GM21528 (cell line): ENCODE measurements around the gene KCNJ9.
"Not testable (repeated sequence)": the region's sequence is repeated elsewhere in the genome, so short reads cannot be mapped to it uniquely, and the experiment has no call there.

Source experiments
- ATAC-seq: cut with Tn5 transposase; IDR thresholded peaks from one replicate; pipeline ENCODE4 v1.9.1; 2021; ENCODE audit warnings: mild to moderate bottlenecking, moderate library complexity; ENCODE audit not compliant: unreplicated experiment, low FRiP score

KCNJ9 gene

DNA sequence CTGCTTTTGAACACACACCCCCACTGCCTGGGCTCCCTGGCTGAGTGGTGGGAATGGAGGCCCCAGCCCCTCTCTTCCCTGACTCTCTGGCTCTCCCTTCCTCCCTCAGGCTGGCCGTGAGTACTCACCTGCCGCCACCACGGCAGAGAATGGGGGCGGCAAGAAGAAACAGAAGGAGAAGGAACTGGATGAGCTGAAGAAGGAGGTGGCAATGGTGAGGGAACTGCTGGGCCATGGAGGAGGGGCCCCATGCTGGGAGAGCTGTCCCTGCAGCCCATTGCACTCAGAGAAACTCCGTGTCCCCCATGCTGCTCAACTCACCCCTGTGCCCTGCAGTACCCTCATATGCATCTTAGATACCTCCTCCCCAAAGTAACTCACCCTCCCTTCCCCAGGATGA, 39.5 kb downstream of the KCNJ9 start:
- ATAC-seq: no peak

DNA sequence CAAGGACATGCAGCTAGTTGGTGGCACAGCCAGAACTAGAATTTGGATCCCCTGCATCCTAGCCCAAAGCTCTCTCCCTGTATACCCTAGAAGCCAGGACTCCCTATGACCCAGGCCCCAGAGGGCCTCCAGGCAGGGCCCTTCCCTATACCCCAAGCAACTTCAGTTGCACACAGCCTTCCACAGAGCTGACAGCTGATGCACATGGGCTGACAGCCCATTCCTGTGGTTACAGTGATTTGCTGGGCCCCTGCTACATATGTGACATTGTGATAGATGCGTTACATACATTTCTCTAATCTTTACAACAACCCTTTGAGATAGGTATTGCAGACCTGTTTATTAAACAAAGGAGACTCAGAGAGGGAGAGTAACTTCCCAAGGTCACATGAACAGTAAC, 40.0 kb downstream of the KCNJ9 start:
- ATAC-seq: no peak

DNA sequence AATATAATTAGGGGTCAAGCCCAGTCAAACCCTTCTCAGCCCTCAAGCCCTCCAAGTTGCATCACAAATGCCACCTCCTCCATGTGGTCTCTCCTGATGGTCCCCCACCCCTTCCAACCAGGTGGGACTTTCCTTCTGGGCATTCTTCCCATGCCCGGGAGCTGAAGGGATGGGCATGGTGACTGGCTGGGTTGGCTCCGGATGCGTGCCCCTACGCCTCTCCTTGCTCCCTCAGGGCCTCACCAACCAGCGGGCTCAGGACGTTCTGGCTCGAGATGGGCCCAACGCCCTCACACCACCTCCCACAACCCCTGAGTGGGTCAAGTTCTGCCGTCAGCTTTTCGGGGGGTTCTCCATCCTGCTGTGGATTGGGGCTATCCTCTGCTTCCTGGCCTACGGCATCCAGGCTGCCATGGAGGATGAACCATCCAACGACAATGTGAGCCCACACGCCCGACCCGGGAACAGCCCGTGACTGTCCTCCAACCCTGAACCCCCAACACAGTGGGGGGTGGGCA, 41.7 kb downstream of the KCNJ9 start:
- ATAC-seq: no peak

DNA sequence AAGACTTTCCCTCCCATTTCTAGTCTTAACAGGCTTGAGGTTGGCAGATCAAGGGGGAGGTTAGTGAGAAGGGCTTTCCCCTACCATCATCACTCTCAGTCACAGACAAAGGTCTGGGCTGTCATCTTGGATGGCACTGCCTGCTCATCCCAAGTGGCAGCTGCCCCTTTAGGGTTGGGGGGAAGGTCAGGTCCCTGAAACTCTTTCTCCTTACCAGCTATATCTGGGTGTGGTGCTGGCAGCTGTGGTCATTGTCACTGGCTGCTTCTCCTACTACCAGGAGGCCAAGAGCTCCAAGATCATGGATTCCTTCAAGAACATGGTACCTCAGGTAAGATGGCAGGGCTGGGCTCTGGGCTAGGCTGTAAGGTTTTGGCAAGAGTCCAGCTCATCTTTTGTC, 42.4 kb downstream of the KCNJ9 start:
- ATAC-seq: no peak

DNA sequence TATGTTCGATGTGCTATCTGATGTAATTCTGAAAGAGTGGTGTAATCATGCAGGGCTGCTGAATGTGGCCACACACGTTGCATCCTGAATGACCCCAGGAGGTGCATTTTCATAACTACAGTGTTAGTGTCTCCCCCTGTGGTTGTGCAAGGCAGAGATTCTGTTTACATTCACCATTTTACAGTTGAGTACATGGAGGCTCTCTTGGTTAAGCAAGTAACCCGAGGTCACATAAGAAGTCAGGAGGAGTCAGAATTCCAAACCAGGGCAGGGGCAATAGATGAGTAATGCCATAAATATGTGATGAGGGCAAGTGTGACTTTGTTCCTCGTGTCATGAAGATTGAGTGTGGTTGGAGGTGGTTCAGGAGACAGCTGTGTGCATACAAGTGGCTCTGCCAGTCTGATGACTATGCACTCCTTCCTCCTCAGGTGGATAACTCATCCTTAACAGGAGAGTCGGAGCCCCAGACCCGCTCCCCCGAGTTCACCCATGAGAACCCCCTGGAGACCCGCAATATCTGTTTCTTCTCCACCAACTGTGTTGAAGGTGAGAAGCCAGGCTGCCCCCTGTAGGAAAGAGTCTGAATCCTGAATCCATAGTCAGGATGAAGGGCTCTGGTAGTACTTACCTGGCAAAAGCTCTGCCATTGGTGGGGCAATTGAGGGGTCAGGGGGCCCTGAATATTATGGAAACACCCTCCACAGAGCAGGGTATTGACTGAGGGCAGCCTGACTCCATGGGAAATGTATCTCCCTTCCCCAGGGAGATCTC, 43.6 kb downstream of the KCNJ9 start:
- ATAC-seq: no peak

DNA sequence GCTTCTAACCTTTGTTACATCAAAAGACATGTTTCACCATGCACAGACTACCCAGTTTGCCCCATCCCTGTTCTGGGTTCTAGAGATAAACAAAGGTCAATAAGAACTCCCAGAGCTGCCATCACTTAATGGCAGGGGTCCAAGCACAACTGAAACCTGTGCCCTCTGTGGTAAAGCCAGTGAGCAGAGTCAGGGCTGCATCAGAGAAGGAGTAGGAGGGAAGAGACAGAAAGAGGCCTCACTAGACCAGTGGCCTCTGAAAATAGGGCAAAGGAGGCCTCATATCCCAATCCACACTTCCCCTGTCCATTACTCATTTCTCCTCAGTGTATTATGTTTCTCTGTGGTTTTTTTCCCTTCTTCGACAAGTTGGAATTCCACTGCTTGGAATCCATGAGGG, 44.4 kb downstream of the KCNJ9 start:
- no peak for ATAC-seq

DNA sequence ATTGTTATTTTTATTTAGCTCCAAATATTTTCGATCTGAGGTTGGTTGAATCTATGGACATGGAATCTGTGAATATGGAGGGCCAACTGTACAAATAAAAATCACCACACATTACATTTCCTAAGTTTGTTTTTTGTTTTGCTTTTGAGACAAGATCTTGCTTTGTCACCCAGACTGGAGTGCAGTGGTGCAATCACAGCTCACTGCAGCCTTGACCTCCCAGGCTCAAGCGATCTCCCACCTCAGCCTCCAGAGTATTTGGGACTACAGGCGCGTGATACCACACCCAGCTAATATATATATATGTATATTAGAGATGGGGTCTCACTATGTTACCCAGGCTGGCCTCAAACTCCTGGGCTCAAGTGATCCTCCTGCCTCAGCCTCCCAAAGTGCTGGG, 45.0 kb downstream of the KCNJ9 start:
- ATAC-seq: not testable (repeated sequence)

DNA sequence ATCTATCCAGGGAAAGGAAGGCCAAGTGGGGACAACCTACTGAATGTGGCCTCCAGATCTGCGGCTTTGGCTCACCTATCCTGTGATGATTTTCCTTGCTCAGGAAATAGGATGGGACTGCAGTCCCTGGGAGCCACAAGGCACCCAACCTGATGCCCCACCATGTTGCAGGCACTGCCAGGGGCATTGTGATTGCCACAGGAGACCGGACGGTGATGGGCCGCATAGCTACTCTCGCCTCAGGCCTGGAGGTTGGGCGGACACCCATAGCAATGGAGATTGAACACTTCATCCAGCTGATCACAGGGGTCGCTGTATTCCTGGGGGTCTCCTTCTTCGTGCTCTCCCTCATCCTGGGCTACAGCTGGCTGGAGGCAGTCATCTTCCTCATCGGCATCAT, 46.0 kb downstream of the KCNJ9 start:
- no peak for ATAC-seq

DNA sequence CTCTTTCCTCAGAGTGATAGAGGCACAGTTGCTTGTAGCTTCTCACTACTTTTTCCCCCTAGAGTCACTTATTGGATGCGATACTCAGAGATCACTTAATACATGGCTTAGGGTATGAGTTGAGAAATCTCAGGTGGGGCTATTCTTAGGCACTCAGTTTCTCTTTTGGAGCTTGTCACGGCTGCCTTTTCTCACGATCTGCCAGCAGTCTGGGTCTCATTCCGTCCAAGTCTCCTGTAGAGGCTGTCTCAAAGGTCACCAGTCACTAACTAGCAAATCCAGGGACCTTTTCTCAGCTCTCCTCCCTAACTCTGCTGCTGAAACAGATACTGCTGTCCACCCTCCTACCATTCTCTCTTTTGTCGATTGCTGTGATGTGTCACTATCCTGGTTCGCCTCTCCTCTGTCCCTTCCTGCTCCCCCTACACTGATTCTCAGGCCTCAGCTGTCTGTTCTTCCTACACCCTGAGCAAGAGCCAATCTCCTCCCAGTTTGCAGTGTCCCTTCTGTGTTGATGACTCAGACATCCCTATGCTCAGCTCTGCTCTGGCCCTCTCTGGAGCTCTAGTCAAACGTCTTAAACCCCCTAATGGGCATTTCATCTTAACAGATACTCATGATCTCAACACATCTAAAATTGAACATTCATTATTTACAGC, 46.7 kb downstream of the KCNJ9 start:
- no peak for ATAC-seq

DNA sequence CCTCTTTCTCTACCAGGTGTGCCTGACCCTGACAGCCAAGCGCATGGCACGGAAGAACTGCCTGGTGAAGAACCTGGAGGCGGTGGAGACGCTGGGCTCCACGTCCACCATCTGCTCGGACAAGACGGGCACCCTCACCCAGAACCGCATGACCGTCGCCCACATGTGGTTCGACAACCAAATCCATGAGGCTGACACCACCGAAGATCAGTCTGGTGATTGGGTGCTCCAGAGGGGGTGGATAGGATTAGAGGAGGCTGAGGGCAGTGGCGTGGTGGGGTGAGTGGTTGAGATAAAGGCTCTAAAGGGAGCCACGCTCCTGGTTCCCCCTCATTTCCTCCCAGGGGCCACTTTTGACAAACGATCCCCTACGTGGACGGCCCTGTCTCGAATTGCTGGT, 47.3 kb downstream of the KCNJ9 start:
- ATAC-seq: no peak

DNA sequence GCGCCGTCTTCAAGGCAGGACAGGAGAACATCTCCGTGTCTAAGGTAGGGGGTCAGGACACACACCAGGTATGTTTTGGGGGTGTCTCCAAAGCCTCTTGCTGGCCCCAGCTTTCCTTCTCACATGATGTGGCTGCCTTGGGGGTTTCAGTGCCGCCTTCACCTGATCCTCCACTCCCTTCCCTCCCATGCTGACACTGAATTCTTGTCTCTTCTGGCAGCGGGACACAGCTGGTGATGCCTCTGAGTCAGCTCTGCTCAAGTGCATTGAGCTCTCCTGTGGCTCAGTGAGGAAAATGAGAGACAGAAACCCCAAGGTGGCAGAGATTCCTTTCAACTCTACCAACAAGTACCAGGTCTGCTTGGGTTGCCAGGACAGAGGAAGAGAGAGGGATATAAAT, 47.7 kb downstream of the KCNJ9 start:
- ATAC-seq: no peak

DNA sequence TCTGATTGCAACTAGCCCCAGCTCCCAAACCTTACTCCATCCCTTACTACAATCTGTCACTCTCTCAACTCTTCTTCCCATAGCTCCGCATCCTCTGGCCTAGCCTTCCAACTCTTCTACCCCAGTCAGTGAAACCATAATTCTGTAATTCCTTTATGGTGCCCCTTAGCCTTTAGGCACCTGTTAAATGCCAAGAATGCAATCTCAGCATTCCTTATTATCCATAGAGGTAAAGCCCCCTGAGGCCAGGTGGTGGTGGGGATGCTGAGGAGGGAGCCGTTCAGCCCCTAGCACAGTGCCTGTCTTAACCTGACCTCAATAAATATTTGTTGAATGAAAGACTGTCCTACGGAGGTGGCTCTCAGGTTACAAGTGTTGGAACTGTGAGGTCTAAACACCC, 48.2 kb downstream of the KCNJ9 start:
- ATAC-seq: no peak

DNA sequence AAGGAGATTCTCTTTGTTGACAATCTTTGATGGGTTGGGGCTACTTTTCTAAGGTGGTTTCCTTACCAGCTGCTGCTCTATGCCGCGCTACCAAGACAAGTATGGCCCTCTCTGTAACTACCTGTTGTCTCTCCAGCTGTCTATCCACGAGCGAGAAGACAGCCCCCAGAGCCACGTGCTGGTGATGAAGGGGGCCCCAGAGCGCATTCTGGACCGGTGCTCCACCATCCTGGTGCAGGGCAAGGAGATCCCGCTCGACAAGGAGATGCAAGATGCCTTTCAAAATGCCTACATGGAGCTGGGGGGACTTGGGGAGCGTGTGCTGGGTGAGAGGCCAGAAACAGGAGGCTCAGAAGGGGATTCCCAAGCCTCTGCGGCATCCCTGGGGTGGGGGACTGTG, 48.6 kb downstream of the KCNJ9 start:
- no peak for ATAC-seq

DNA sequence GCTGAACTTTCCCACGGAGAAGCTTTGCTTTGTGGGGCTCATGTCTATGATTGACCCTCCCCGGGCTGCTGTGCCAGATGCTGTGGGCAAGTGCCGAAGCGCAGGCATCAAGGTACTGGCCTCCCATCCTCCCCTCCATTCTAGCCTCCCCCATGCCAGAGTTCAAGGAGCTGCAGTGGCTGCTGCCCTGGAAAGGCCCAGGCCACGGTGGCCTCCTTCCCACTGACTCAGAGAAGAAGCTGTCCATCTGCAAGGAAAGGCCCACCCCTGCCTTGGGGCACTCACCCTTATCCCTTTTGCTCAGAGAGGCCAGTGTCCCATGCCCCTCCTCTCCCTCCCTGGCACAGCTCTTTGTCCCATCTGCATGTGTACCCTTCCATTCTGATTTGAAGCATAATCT, 49.1 kb downstream of the KCNJ9 start:
- no peak for ATAC-seq

DNA sequence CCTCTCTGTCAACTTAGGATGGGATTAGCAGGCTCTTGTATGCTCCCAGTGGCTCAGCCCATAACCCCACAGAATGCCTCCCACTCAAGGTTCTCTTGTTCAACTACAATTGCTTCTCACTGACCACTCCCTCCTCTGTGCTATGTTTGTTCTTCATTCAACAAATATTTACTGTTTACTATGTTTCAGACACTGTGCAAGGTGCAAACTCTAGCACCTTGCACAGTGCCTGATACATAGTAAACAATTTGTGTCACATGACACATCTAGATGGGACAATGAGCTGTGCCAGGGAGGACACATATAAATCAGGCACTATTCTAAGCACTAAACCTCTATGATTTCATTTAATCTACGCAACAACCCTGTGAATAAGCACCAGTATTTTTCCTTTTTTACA, 49.6 kb downstream of the KCNJ9 start:
- ATAC-seq: no peak

DNA sequence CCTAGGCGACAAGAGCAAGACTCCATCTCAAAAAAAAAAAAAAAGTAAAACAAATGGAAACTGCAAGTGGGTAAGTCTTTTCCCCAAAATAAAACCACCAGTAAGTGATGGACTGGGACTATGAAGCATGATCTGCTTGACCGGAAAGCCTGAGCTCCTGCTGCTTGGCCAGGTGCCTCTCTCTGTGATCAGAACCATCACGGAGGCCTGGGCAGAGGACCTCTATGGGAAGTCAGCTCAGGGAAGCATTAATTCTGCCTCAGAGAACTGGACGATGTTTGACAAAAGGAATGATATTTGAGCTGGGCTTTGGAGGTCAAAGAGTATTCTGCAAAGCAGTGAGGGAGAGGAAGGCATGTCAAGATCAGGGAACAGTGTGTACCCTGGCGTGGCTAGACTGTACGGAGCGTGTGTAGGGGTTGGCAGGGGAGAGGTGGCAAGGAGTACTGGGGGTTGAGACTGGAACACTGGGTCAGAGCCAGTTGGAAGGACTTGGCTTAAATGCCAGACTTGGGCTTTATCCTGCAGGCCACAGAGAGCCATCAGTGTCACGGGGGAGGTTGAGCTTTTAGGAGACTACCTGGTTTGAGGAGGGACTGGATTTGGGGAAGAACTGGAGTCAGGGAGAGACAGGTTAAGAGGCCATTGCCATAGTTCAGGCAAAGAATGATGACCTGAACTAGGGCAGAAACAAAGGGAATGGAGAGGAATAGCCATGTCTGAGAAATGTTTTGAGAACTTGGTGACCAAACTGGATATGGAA, 50.6 kb downstream of the KCNJ9 start:
- no peak for ATAC-seq

DNA sequence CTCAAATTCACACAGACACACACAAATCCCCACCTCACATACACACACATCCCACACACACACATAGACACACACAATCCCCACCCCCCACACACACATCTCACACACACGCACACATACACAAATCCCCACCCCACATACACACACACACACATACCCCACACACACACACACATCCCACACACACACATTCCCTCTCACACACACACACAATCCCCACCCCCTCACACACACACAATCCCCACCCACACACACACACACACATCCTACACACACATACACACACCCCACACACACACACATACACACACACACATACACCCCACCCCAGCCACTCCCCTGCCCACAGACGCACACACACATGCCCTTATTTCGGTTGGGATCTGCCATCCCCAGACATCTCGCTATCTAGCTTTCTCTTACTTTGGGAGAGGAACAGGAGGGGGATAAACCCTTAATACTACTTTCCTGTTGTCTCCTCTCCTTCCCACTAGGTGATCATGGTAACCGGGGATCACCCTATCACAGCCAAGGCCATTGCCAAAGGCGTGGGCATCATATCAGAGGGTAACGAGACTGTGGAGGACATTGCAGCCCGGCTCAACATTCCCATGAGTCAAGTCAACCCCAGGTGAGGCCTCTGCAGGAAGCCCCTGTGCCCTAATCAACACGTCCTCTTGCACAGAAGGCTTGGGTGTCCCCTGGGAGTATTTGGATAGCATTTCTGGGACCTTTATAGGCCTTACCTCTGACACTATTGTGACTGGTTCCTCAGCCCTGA, 52.8 kb downstream of the KCNJ9 start:
- ATAC-seq: no peak

DNA sequence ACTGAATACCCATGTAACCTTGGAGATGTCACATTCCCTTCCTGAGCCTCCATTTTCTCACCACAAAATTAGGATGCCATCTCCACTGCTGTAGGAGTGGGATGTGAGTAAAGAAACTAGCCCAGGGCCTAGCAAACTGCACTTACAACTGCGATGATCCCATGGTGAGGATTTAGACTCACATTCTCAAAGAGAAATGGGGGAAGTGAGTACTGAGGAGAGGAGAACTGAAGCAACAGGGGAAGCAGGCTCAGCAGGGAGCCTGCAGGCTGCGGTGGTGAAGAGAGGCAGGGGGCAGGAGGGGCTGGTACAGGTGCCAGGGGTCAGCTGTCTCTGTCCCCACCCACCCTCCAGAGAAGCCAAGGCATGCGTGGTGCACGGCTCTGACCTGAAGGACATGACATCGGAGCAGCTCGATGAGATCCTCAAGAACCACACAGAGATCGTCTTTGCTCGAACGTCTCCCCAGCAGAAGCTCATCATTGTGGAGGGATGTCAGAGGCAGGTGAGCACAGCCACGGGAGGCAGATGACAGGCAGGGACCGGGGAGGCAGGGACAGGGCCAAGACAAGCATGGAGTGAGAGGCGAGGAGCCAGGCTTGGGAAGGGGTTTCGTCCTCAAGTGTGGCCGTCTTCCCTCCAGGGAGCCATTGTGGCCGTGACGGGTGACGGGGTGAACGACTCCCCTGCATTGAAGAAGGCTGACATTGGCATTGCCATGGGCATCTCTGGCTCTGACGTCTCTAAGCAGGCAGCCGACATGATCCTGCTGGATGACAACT, 53.6 kb downstream of the KCNJ9 start:
- ATAC-seq: no peak

DNA sequence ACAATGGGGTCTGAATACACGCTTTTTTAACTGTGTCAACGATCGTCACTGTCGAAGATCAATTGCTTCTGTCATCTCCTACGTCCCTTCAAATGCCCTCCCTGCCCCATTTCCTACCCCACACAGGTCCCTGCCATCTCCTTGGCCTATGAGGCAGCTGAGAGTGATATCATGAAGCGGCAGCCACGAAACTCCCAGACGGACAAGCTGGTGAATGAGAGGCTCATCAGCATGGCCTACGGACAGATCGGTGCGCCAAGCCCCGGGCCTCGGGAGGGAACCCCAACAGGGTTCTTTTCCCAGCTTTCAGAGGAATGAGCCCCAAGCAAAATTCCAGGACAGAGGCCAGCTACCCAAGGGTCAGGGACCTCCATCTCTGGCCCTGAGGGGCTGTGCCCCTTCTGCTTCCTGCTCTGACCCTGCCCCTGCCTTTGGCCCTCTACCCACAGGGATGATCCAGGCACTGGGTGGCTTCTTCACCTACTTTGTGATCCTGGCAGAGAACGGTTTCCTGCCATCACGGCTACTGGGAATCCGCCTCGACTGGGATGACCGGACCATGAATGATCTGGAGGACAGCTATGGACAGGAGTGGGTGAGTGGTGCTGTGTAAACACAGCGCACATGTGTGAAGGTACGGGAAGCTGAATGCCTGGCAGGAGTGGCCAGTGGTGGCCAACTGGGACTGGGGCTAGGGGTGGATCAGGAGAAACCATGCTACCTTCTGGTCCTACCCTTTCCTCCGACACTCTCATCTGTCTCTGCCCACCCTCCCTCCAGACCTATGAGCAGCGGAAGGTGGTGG, 55.0 kb downstream of the KCNJ9 start:
- ATAC-seq: no peak
